Fibroblast of lung (primary cell): ENCODE measurements around the gene CHST9.

ENCODE experiments used
- CTCF ChIP-seq, 2 donors: IDR thresholded peaks in 1 of 2; conservative IDR thresholded peaks in 1 of 2; 1 replicate in 1 of 2; 2 replicates in 1 of 2; pipeline ENCODE4 v1.5.1; 2011 to 2012; ENCODE audit warnings: low read length in 2 of 2, control low read depth in 1 of 2, inconsistent platforms in 1 of 2, low read depth in 1 of 2, mild to moderate bottlenecking in 1 of 2
- EZH2 ChIP-seq: IDR thresholded peaks from 2 replicates; pipeline ENCODE4 v1.5.1; 2012; ENCODE audit warnings: low read length, control low read depth, mild to moderate bottlenecking; ENCODE audit errors: missing control alignments

GRCh38 chr18:27202741-27203140 is 17.6 kb upstream of the CHST9 start:
- TF ChIP-seq CTCF (conservative IDR thresholded peaks at IDR 0.05 in 1 of 2, IDR thresholded peaks at IDR 0.05 in 1 of 2; ENCODE audit: low read depth in 1 of 2, low read length in 2 of 2) (no peak), EZH2 (no peak)
